HG03159 (cell line): ENCODE results near the gene MAPK12.
"Not testable (repeated sequence)": the region's sequence is repeated elsewhere in the genome, so short reads cannot be mapped to it uniquely, and the experiment has no call there.

ENCODE experiments used
- ATAC-seq: cut with Tn5 transposase; IDR thresholded peaks from one replicate; pipeline ENCODE4 v1.9.1; 2021; ENCODE audit warnings: mild to moderate bottlenecking, moderate library complexity; ENCODE audit not compliant: unreplicated experiment

MAPK12 gene

GRCh38 chr22:50217543-50218152 is 43.8 kb downstream of the MAPK12 start:
- ATAC-seq = no peak

- no peak for ATAC-seq
These were observed 44.6 kb downstream of the MAPK12 start for GRCh38 chr22:50216684-50217520.

GRCh38 chr22:50216055-50216683 is 45.3 kb downstream of the MAPK12 start:
- no peak for ATAC-seq

GRCh38 chr22:50215297-50216054 is 46.0 kb downstream of the MAPK12 start:
- ATAC-seq = no peak

GRCh38 chr22:50213263-50213662 is 48.2 kb downstream of the MAPK12 start:
- ATAC-seq = no peak

- no peak for ATAC-seq
These were observed 50.3 kb downstream of the MAPK12 start for GRCh38 chr22:50211147-50211546.

- ATAC-seq = no peak
These were observed 50.9 kb downstream of the MAPK12 start for GRCh38 chr22:50210378-50211139.

GRCh38 chr22:50209893-50210292 is 51.6 kb downstream of the MAPK12 start:
- ATAC-seq = no peak

GRCh38 chr22:50208939-50209892 is 52.3 kb downstream of the MAPK12 start:
- no peak for ATAC-seq

- ATAC-seq = no peak
These were observed 53.0 kb downstream of the MAPK12 start for GRCh38 chr22:50208430-50208938.

GRCh38 chr22:50207383-50208140 is 53.9 kb downstream of the MAPK12 start:
- no peak for ATAC-seq

- no peak for ATAC-seq
These were observed 54.9 kb downstream of the MAPK12 start for GRCh38 chr22:50206599-50206998.

- no peak for ATAC-seq
These were observed 55.5 kb downstream of the MAPK12 start for GRCh38 chr22:50205781-50206569.

GRCh38 chr22:50204998-50205397 is 56.5 kb downstream of the MAPK12 start:
- not testable (repeated sequence) for ATAC-seq

- no peak for ATAC-seq
These were observed 56.9 kb downstream of the MAPK12 start for GRCh38 chr22:50204571-50204970.

- ATAC-seq = no peak
These were observed 58.2 kb downstream of the MAPK12 start for GRCh38 chr22:50203288-50203687.
